TTC549 (cell line): ENCODE measurements around the gene PRUNE2.
"Not testable (repeated sequence)": the region's sequence is repeated elsewhere in the genome, so short reads cannot be mapped to it uniquely, and the experiment has no call there.

Experiments
- FAIRE-seq: peaks from 2 replicates; lab custom pipeline; 2012; peaks lifted over from hg19 to GRCh38; lab: Jason Lieb, UNC

The PRUNE2 gene

GRCh38 chr9:76905791-76906646 is at the start of gene PRUNE2:
Gene PRUNE2, minus strand, starts transcription at chr9:76906114. Its CDS starts 151 bp downstream, at chr9:76905963.
- FAIRE-seq: no peak

- FAIRE-seq: not testable (repeated sequence)
Observed at GRCh38 chr9:76955406-76955805, 49.5 kb upstream of the PRUNE2 start.

GRCh38 chr9:76949865-76950264 is 44.0 kb upstream of the PRUNE2 start:
- FAIRE-seq: no peak

- FAIRE-seq: no peak
Observed at GRCh38 chr9:76944011-76944410, 38.1 kb upstream of the PRUNE2 start.

GRCh38 chr9:76943054-76943453 is 37.1 kb upstream of the PRUNE2 start:
- FAIRE-seq: no peak

- FAIRE-seq: no peak
Observed at GRCh38 chr9:76932757-76933156, 26.8 kb upstream of the PRUNE2 start.

- no peak for FAIRE-seq
Observed at GRCh38 chr9:76932265-76932664, 26.4 kb upstream of the PRUNE2 start.

- FAIRE-seq: no peak
Observed at GRCh38 chr9:76927540-76928240, 21.8 kb upstream of the PRUNE2 start.

- no peak for FAIRE-seq
Observed at GRCh38 chr9:76926846-76927245, 20.9 kb upstream of the PRUNE2 start.

- no peak for FAIRE-seq
Observed at GRCh38 chr9:76926324-76926741, 20.4 kb upstream of the PRUNE2 start.

- FAIRE-seq: no peak
Observed at GRCh38 chr9:76921165-76921564, 15.3 kb upstream of the PRUNE2 start.

- no peak for FAIRE-seq
Observed at GRCh38 chr9:76917299-76917698, 11.4 kb upstream of the PRUNE2 start.

GRCh38 chr9:76916231-76916630 is 10.3 kb upstream of the PRUNE2 start:
- no peak for FAIRE-seq

- no peak for FAIRE-seq
Observed at GRCh38 chr9:76913467-76913866, 7.6 kb upstream of the PRUNE2 start.

- no peak for FAIRE-seq
Observed at GRCh38 chr9:76912636-76913275, 6.8 kb upstream of the PRUNE2 start.

GRCh38 chr9:76911971-76912370 is 6.1 kb upstream of the PRUNE2 start:
- no peak for FAIRE-seq

- no peak for FAIRE-seq
Observed at GRCh38 chr9:76910861-76911260, 4.9 kb upstream of the PRUNE2 start.

- FAIRE-seq: no peak
Observed at GRCh38 chr9:76906647-76906975, 697 bp upstream of the PRUNE2 start.

GRCh38 chr9:76904661-76905457 is 1.1 kb downstream of the PRUNE2 start:
- FAIRE-seq: no peak

GRCh38 chr9:76902395-76902794 is 3.5 kb downstream of the PRUNE2 start:
- FAIRE-seq: no peak

- no peak for FAIRE-seq
Observed at GRCh38 chr9:76901801-76902200, 4.1 kb downstream of the PRUNE2 start.

GRCh38 chr9:76900884-76901440 is 5.0 kb downstream of the PRUNE2 start:
- no peak for FAIRE-seq
